ENCODE data around the gene NUDT14.

DNA sequence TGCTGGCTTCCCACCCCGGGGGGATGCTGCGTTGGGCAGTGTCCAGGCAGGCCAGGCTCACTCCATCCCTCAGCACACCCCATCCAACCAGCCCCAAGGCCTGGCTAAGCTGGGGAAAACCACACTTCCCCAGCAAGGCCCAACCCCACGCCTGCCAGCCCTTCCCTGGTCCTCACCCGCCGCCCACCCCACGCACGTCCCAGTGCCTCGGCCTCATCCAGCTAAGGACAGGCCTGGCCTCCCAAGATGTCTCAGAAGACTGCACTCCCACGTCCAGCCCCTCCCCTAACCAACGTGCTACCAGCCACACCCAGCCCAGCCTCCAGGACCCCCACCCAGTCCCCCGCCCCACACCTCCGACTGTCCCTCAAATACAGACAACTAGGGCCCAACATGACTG, 22.3 kb downstream of the NUDT14 start:
- TF ChIP-seq, protein P1, sequence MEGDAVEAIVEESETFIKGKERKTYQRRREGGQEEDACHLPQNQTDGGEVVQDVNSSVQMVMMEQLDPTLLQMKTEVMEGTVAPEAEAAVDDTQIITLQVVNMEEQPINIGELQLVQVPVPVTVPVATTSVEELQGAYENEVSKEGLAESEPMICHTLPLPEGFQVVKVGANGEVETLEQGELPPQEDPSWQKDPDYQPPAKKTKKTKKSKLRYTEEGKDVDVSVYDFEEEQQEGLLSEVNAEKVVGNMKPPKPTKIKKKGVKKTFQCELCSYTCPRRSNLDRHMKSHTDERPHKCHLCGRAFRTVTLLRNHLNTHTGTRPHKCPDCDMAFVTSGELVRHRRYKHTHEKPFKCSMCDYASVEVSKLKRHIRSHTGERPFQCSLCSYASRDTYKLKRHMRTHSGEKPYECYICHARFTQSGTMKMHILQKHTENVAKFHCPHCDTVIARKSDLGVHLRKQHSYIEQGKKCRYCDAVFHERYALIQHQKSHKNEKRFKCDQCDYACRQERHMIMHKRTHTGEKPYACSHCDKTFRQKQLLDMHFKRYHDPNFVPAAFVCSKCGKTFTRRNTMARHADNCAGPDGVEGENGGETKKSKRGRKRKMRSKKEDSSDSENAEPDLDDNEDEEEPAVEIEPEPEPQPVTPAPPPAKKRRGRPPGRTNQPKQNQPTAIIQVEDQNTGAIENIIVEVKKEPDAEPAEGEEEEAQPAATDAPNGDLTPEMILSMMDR (IDR thresholded peaks at IDR 0.05; ENCODE audit: poor library complexity, severe bottlenecking): no peak
- TF ChIP-seq, protein P2, sequence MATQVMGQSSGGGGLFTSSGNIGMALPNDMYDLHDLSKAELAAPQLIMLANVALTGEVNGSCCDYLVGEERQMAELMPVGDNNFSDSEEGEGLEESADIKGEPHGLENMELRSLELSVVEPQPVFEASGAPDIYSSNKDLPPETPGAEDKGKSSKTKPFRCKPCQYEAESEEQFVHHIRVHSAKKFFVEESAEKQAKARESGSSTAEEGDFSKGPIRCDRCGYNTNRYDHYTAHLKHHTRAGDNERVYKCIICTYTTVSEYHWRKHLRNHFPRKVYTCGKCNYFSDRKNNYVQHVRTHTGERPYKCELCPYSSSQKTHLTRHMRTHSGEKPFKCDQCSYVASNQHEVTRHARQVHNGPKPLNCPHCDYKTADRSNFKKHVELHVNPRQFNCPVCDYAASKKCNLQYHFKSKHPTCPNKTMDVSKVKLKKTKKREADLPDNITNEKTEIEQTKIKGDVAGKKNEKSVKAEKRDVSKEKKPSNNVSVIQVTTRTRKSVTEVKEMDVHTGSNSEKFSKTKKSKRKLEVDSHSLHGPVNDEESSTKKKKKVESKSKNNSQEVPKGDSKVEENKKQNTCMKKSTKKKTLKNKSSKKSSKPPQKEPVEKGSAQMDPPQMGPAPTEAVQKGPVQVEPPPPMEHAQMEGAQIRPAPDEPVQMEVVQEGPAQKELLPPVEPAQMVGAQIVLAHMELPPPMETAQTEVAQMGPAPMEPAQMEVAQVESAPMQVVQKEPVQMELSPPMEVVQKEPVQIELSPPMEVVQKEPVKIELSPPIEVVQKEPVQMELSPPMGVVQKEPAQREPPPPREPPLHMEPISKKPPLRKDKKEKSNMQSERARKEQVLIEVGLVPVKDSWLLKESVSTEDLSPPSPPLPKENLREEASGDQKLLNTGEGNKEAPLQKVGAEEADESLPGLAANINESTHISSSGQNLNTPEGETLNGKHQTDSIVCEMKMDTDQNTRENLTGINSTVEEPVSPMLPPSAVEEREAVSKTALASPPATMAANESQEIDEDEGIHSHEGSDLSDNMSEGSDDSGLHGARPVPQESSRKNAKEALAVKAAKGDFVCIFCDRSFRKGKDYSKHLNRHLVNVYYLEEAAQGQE (IDR thresholded peaks at IDR 0.05; ENCODE audit: borderline replicate concordance): no peak
- TF ChIP-seq TAF1 (IDR thresholded peaks at IDR 0.05; ENCODE audit: low read depth) (no peak), EP300 (conservative IDR thresholded peaks at IDR 0.05; ENCODE audit: poor library complexity, severe bottlenecking) (no peak), EZH2 (IDR thresholded peaks at IDR 0.05; ENCODE audit: borderline replicate concordance, insufficient read depth, low read length, poor library complexity, severe bottlenecking) (no peak), POLR2AphosphoS5 (IDR thresholded peaks at IDR 0.05) (no peak)

Data from neural cell (in vitro differentiated cells).